ENCODE results near the gene ADI1.

The ADI1 gene

GRCh38 chr2:3486047-3487027 lies 33.0 kb downstream of the ADI1 start:
- TF ChIP-seq, protein P1, sequence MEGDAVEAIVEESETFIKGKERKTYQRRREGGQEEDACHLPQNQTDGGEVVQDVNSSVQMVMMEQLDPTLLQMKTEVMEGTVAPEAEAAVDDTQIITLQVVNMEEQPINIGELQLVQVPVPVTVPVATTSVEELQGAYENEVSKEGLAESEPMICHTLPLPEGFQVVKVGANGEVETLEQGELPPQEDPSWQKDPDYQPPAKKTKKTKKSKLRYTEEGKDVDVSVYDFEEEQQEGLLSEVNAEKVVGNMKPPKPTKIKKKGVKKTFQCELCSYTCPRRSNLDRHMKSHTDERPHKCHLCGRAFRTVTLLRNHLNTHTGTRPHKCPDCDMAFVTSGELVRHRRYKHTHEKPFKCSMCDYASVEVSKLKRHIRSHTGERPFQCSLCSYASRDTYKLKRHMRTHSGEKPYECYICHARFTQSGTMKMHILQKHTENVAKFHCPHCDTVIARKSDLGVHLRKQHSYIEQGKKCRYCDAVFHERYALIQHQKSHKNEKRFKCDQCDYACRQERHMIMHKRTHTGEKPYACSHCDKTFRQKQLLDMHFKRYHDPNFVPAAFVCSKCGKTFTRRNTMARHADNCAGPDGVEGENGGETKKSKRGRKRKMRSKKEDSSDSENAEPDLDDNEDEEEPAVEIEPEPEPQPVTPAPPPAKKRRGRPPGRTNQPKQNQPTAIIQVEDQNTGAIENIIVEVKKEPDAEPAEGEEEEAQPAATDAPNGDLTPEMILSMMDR (IDR thresholded peaks at IDR 0.05; ENCODE audit: low read depth, low read length), result no peak
- DNase-seq (ENCODE audit: low read depth, low spot score), result no peak
- H3K4me3 ChIP-seq (ENCODE audit: low read depth, low read length), result no peak overlapping the region
- in situ Hi-C loops (cut with HindIII; ENCODE audit: low sequenced_read_pairs), result no loop called here

DNA sequence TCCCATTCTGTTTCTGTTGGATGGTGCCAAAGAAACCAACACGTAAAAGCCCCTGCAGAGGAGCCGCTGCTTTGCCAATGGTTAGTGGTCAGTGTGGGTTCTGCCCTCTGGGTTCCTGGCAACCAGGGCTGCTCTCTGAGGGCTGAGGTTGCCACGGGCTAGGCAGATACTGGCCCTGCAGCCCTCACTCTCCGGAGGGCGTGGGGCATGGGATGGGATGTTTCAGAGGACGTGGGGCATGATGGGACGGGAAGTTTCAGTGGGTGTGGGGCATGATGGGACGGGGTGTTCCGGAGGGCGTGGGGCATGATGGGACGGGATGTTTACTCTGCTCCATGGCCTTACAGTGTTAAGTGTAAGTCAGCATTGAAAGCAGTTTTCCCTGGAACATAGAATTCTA lies 34.2 kb downstream of the ADI1 start:
- TF ChIP-seq, protein P1 (IDR thresholded peaks at IDR 0.05; ENCODE audit: low read depth, low read length), result no peak
- no peak overlapping the region for H3K4me3 ChIP-seq (ENCODE audit: low read depth, low read length)
- DNase-seq (ENCODE audit: low read depth, low spot score), result no peak
- in situ Hi-C loops (cut with HindIII; ENCODE audit: low sequenced_read_pairs), result no loop called here

- no peak for DNase-seq (ENCODE audit: low read depth, low spot score)
- no peak overlapping the region for H3K4me3 ChIP-seq (ENCODE audit: low read depth, low read length)
- TF ChIP-seq, protein P1 (IDR thresholded peaks at IDR 0.05; ENCODE audit: low read depth, low read length), result no peak
- in situ Hi-C loops (cut with HindIII; ENCODE audit: low sequenced_read_pairs), result no loop called here
These were observed 35.1 kb downstream of the ADI1 start for GRCh38 chr2:3483986-3484960.

DNA sequence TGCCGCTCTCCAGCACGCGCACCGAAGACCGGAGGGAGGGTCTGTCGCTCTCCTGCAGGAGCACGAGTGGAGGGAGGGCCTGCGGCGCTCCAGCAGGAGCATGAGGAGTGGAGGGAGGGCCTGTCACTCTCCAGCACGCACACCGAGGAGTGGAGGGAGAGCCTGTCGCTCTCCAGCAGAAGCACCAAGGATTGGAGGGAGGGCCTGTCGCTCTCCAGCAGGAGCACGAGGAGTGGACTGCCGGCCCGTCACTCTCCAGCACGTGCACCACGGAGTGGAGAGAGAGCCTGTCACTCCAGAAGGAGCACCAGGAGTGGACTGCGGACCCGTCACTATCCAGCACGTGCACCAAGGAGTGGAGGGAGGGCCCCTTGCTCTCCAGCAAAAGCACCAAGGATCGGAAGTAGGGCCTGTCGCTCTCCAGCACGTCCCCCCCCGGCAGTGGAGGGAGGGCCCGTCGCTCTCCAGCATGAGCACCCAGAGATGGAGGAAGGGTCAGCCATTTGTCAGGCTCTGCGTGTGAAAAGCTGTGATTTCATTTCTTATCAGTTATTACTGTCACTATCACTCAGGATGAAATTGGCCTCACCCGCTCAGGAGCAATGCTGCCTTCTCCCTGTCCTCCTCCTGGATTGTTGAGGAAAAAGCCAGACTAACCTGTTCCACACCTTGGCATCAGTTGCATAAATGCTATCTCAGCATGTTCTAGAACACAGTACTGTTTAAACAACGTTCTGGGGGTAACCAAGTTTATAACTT lies 35.9 kb downstream of the ADI1 start:
- in situ Hi-C loops (cut with HindIII; ENCODE audit: low sequenced_read_pairs), result no loop called here
- no peak overlapping the region for H3K4me3 ChIP-seq (ENCODE audit: low read depth, low read length)
- peak; percentile 51 for DNase-seq (ENCODE audit: low read depth, low spot score)
- TF ChIP-seq, protein P1 (IDR thresholded peaks at IDR 0.05; ENCODE audit: low read depth, low read length), result no peak

DNA sequence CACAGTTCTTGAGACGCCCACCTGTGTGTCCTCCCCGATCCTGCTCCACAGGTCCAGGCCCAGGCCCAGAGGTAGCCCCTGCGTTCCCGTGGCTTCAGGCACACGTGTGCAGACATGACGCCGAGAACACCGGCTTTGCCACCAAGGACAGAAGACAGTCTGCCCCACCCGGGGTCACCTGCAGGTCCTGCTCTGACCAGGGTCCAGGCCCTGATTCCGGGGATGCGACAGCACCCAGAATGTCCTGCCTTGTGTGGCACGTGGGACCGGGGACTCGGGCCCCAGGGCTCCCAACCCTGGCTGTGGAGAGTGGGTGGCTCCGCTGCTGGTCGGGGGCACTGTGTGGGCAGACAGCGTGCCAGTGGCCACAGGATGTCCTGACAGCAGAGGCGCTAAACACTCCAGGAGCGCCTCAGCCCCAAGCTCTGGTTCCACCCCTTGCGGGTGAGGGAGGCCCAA lies 36.9 kb downstream of the ADI1 start:
- no peak for DNase-seq (ENCODE audit: low read depth, low spot score)
- TF ChIP-seq, protein P1 (IDR thresholded peaks at IDR 0.05; ENCODE audit: low read depth, low read length), result no peak
- in situ Hi-C loops (cut with HindIII; ENCODE audit: low sequenced_read_pairs), result no loop called here
- no peak overlapping the region for H3K4me3 ChIP-seq (ENCODE audit: low read depth, low read length)

All from astrocyte of the spinal cord (primary cell).